HG03558 (cell line): ENCODE measurements around the gene WLS.

Experiments used
- ATAC-seq: cut with Tn5 transposase; IDR thresholded peaks from one replicate; pipeline ENCODE4 v1.9.1; 2021; ENCODE audit warnings: moderate number of reproducible peaks; ENCODE audit not compliant: unreplicated experiment; ENCODE audit errors: extremely low read depth

Gene WLS

DNA sequence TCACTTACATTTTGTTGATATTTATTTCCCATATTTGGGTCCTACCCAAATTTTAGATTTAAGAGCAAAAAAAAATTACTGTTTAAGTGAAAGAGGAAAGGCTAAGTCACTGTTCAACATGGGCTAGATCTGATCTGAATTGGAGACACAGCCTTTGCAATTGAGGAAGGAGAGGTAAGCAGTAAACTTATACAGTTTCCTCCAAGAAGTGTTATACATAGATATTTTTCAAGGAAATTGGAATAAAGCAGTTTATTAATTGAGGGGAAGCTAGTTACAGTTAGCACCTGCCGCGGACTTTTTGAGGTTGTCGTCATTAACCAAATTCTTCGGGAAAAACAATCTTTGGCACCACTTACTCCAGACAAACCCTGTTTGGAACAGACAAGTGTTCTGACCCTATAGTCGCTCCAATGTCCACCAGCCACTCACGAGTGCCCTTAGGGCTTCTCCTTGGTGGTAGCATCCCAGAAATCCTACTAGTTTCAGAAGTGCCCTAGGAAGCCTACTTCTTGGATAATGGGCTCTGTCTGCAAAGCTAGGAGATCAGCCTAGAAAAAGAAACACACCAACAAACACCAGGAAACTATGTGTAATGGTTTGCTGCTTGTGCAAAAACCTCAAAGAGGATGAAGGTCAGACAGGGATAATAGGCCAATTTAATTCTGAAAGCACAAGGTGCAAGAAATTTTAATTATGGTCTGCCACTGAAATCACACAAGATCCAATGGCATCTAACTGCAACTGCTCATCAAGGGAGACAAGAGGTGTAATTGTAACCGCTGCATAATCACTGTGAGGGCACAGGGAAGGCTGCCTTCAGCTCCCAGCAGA lies 2.5 kb downstream of the WLS start:
- ATAC-seq = no peak

DNA sequence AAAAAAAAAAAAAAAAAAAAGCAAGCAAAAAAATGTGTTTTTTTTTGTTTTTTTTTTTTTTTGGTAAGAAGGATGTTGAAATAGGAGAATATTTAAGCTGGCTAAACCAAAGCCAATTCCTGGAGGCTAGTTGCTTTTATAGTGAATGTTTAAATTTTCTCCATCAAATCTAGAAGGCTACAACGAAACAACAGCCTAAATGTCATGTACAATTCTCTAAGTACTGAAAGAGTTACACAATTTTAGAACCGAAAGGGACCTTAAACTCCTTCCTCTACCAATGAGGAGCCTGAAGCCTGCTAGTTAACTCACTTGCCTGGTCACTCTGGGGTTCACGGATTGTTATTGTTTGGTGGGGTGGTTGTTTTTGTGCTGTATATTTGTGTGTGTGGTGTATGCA lies 3.5 kb downstream of the WLS start:
- no peak for ATAC-seq

DNA sequence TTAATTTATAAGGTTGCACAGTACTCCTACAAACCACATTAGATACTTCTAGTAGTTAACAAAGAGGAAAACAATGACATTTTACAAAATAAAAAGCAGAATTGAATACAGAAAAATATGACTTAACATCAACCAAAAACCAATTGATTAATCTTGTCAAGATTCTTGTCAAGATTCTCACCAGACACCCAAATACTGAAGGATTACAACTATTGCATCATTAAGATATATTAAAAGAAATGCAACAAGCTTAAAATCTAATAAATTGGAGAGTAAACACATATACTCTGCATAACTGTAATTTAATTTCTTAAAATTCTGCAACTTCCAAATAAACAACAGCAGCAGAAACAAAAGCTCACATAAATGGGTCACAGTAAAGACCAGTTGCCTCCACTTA lies 4.7 kb downstream of the WLS start:
- no peak for ATAC-seq

DNA sequence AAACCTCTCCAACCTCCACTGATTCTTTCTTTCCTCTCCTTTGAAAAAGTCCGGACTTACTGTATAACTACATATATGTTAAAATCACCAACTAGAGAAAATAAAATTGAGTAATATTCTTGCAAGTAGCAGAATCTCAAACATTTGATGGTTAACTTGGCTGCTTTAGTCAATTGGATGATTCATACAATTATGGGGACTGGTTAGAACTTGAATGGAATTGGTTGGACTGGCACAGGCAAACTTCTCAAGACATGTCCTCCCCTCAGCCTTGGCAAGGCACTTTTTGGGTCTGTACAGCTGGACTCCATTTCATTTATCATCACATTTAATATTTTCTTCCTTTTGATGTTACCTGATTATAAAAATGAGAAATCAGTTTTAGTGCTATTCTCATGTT lies 6.5 kb downstream of the WLS start:
- no peak for ATAC-seq

DNA sequence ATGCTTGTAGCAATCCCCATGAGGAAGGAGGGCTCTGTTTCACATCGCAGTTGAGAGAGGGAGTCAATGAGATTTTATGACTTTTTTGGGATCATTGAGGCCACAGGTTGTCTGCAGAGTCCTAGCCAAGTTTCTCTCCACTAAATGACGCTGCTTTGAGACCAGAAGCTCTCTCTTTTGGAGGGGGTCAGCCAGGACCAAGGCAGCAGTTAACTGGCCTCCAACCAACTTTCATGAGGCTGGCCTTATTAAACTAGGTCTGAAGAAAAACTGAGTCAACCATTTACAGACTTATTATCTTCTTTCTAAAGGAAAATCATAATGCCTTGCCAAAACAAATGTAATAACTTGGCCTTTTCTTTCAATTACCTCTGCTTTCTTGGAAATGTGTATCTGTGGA lies 8.6 kb downstream of the WLS start:
- no peak for ATAC-seq

DNA sequence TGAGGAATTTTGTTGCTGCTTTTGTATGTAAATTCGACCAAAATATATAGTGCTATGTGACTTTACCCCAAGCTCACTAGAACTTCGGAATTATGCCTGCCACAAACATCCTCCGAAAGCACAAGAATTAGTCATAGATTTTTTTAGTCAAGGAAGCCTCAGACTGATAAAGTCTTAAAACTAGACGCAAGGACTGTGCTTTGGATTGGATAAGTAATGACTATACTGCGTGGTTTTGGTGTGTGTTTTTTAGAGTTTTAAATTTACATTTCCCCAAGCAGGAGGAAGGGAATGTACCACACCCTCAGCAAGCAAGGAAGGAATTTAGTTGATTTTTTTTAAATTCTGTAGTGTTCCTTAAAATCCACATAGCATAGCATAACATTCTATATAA lies 10.3 kb downstream of the WLS start:
- no peak for ATAC-seq

DNA sequence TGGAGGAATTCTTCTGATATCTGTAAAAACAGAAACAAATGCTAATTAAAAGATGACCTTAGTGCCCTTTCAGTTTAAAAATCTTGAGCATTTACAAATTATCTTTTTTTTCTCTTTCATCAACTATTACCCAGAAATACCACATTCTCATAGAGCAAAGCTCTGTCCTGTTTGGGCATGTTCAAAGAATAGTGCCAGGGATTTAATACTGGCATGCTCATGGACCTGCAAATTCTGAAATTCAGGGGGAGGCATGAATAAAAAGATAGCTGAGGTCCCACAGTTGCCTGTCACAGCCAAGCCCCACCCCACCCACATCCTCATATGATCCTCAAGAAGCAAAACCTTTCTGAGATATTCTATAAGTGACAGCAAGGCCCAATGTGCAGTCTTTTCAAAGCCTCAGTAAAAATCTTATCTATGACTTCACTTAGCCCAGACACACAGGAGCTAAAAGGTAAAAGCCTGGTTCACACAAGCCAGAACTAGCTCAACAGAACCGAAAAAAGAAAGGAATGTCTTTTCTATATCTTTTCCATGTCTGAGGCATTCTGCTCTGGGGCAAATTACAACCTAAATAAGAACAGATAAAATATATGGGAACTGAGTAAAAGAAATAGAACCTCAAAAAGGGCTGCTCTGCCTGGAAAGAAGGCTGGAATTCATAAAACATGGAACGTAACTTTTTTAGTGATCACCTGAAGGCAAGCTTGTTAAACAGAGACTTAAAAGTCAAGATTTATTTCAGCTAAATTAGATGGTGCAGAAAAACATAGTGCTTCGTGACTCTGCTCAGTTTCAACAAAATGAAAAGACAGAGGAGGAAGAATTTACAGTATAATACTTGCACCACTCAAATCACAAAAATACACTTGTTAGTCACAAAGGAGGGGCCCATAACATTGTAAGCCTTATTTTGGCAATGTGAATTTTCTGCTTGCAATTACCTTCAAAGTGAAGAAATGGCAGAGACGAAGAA lies 11.0 kb downstream of the WLS start:
- ATAC-seq = no peak

DNA sequence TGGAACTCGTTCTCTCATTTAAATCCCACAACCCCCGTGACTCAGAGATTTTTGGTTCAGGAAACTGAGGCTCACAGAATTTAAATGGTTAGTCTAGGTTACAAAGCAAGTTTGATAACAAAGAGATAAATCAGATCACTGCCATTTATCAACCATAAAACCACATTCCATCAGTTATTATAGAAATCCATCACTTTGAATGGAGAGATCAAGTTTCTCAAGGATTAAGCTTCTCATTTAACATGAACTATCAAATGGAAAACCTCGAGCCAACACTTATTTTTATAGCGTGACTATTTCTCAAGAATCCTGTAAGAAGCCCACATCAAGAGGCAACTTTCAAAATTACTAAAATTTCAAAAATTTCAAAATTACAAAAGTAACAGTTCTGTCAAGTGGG lies 11.9 kb downstream of the WLS start:
- no peak for ATAC-seq

DNA sequence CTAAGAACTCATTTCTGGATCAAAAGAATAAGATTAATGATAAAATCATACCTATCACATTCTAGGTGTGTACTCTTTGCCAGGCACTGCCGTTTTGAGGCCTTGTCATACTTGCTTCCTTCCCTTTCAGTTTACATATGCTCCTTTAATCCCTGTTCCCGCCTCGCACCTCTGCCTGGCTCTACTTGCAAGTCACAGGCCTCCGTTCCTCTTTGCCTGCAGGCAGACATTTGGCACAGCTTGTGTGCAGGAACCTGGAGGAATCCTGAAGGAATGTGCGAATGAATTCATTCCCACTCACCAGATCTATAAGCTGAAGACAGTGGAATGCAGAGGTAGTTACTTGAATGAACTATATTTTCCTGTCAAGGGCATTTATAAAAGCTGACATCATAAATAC lies 13.8 kb downstream of the WLS start:
- no peak for ATAC-seq

DNA sequence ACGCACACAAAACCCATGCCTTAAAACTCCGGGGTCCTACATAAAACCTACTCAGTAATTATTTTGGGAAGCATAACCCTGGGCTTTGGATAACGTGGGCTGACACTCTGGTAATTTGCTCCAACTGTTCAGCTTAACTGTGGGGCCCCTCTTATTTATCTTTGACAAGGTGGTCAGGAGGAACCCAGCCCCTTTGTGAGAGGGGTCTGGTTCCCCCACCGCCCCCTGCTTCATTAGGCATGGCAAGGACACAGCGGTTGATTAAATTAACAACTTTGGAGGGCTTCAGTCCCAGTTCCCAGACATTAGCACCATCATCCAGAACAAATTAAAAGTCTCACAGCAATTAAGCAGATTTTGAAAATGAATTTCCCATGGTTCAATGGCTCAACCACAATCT lies 14.7 kb downstream of the WLS start:
- ATAC-seq = no peak

DNA sequence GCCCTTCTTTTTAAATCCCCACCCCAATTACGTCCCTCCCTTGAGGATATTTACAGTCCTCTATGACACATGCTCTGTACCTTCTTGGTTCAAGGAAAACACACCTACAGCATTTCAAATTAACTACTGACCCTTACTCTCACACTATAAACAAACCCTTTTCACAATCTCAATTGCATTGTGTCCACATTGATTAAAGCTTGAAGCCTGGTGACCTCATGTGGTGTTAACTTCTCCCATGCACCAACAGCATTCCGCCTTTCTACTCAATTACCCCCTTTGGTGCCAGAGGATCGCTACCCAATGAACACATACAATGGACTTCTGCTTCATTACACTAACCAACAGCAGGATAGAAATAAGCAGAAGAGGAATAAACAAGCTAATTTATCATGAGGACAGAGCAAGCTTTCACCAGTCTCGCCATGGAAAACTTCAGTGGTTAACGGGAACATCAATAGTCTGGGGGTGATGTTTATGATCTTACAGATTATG lies 15.2 kb downstream of the WLS start:
- ATAC-seq = no peak

DNA sequence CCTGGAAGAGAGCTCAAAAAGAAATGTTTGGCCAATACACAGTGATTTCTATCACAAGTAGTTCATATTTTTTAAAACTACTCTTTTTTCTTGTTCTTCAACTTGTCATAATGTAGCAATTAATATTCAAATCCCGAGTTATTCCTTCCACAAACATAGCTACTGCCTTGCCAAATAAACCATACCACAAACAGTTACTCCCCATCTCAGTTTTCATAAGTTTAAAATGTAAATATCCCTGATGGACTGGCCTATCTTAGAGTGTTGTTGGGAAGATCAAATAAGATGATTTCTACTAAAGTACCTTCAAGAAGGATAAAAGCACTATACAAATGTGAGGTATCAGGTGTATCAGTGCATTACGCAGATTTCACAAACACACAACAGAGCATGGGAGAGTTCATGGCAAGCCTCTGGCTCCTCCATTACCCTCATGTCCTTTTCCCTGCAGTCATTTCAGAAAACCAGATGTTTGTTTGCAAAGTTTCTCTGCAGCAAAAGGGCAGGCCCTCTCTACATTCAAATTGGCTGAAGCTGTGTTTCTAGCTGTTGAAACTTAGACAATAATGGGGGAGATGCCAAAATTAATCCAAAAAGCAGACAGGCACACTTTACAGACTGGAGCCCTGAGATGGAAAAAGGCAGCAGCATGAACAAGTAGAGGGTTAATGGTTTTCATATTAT lies 16.1 kb downstream of the WLS start:
- no peak for ATAC-seq

DNA sequence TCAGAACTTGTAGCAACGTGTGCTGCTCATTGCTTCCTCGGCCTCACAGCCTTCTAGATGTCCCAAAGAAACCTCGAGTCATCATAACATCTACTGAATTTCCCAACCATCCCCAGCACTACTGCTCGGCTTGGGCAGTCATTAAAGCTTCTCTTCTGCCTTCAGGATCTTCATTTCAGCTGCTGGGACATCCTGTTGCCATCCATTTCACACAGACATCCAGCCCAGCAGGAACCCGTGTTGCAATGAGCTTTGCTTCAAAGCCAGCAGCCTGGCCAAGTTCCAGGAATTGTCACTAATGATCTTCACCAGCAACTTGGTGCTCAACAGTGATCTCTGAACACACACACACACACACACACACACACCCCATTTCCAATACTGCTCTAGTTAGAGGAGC lies 18.5 kb downstream of the WLS start:
- ATAC-seq = no peak

DNA sequence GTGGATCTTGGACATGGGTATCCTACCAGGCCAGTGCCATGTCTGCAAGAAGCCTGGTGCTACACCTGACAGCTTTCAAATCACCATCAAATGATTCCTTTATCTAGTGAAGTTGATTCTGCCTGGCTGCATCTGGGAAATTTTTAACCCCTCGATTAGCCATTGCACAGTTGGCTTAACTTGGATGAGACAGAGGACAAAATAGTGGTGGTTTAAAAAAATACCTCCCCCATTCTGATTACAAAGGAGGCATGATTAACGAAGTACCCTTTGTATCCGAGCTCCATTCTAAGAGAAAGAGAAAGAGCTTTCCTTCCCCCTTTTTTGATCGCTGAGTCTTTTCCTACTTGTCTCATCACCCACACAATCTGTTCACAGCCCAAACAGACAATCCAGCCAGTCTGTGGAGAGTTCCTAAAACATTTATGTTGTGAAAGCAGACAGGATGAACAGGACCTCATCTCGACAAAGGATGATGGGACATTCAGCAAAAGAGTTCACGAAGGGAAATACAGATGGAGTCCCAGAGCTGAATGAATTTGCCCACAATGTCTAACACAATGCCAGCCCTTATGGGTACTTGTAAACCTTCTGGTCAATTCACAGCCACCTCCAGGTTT lies 20.5 kb downstream of the WLS start:
- ATAC-seq = no peak

DNA sequence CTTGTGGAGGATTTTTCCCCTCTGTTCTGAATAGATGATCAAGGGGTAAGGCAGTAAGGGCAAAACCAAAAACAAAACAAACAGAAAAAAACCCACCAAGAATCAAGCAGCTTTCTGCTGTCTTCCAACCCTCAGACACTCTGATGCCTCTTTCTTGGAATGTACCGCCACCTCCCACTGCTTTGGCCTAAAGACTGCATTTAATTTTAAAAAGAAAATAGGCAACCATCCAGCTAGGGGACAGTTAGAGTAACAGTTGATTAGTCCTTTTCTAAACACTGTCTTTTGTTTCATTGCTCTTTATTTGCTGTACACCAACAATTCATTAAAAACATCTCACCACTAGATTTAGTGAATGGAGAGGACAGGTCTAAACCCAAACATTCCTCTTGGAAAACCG lies 21.5 kb downstream of the WLS start:
- no peak for ATAC-seq

DNA sequence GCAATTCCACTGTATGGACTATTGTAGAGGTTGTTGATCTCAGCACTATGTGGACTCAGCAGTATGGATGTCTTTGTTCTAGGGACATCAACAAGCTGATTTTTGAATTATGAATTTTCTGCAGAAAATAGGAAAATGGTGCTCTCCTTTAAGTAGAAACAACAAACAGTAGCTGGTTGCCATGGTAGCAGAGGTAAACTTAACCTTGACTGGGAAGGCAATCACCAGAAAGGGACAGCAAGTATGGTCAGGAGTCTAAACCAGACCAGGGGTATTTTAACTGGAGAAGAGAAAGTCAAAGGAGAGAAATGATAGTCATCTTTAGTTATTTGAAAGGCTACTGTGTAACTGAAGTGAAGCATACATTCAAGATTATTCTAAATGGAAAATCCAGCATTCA lies 22.3 kb downstream of the WLS start:
- no peak for ATAC-seq

DNA sequence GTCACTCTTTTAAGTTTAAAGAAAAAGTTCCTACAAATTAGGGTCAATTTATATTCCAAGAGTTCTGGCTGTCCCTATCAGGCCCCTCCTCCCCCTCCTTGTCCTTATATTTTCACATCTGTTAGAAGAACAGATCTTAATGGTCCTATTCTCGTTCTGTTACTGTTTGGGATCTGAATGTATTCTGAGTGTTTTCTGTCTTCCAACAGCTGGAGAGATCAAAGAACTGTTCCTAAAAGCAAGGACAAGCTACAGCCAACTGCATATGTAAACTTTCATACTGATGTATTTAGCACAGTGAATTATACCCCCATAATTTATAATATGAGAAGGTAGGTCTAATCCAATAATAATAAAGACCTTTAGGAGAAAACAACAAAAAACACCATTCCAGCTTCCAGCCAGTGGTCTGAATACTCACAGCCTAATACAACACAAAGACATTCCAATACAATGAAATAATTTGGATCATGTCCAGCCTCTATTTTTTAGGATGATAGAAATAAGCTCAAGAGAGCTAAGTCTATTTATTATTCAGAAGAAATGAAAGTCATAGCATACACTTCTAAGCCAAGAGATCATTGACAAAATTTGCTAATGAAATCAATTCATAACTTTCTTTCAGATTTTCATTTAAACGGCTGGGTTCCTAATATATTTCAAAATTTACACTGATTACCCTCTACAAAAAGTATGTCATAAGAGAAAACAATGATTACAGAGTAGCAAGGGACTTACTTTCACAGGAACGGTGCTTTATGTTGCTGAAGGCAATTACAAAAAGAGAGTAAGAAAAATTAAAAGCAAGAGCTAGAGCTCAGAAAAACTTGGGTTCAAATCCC lies 25.3 kb downstream of the WLS start:
- no peak for ATAC-seq

DNA sequence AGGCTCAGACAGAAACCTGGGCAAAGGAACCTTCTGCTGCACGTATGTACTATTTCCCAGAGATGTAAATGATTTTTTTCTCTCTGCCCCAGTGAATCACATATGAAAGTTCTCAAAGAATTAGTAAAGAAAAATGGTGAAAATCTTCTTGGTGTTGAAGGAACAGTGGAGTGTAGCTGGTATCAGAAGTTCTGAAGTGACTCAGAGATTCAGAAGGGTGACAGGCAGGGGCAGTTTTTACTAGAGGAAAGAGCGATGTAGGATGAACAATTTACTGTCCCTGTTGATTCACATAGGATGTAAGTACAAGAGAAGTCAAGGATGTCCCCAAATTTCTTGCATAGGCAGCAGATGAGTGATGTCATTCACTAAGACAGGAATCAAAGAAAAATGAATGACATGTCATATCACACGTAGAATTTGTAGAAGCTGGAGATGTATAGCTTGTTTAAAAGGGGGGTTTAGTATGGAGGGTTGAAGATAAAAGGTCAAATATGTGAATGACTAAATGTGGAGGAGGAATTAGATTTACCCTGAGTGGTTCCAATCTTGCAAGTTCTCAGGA lies 26.4 kb downstream of the WLS start:
- no peak for ATAC-seq

DNA sequence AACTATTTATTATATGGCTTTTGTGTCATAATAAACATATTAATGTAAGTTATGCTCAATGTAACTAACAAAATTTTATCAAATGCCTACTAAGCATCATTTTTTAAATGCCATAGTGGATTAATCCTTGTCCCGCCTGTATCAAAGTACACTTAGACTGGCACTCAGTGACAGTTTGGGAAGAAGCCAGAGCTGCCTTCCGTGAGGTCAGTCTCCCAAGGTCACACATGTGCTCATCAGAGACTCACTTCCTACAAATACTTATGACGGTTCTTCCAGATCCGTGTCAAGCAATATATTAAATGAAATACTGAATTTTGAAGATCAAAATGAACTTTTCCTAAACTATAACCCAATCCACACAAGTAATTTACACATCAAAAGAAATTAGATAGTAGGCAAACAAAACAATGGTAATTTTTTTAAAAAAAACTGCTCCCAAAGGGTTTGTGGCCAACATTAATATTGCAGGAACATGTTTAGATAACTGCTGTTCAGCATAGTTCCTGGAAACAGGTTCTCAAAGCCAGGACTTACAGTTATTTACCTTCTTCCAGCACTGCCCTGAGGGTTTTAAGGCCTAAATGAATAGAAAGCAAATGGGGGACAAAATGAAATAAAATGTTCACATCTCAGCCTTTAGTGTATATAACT lies 27.2 kb downstream of the WLS start:
- ATAC-seq = no peak
